H9 (cell line): ENCODE results near the gene AHI1. TPM values are rescaled to one million over a fixed set of nuclear protein-coding genes. Genes with fewer than 3 reads are reported as not detected.

Experiments
- DNase-seq: peaks from one replicate; pipeline ENCODE4 v3.0.0-alpha.2; 2017
- H2AFZ ChIP-seq: one replicate; pipeline ENCODE4 v1.6.1; 2013; ENCODE audit warnings: mild to moderate bottlenecking, low read length, control low read depth, moderate library complexity
- H2AK5ac ChIP-seq: 2 replicates; pipeline ENCODE4 v1.6.1; 2013; ENCODE audit warnings: low read length, control low read depth, mixed read lengths; ENCODE audit not compliant: insufficient read length
- H2BK120ac ChIP-seq: one replicate; pipeline ENCODE4 v1.6.1; 2013; ENCODE audit warnings: low read depth, mild to moderate bottlenecking, low read length, control low read depth, inconsistent platforms; ENCODE audit not compliant: poor library complexity, severe bottlenecking
- H2BK12ac ChIP-seq: 2 replicates; pipeline ENCODE4 v1.6.1; 2013; ENCODE audit warnings: low read length, control low read depth, mixed read lengths, low read depth; ENCODE audit not compliant: insufficient read length
- H2BK15ac ChIP-seq: 2 replicates; pipeline ENCODE4 v1.6.1; 2013; ENCODE audit warnings: low read depth, low read length, control low read depth
- H2BK20ac ChIP-seq: one replicate; pipeline ENCODE4 v1.6.1; 2013; ENCODE audit warnings: low read depth, mild to moderate bottlenecking, low read length, control low read depth, inconsistent platforms; ENCODE audit not compliant: poor library complexity, severe bottlenecking
- H2BK5ac ChIP-seq: 2 replicates; pipeline ENCODE4 v1.6.1; 2013; ENCODE audit warnings: low read length, control low read depth, mixed read lengths; ENCODE audit not compliant: insufficient read length
- H3K14ac ChIP-seq: 2 replicates; pipeline ENCODE4 v1.6.1; 2013; ENCODE audit warnings: low read length, control low read depth; ENCODE audit not compliant: insufficient read depth
- H3K18ac ChIP-seq: 2 replicates; pipeline ENCODE4 v1.6.1; 2013; ENCODE audit warnings: low read depth, mild to moderate bottlenecking, mixed read lengths, low read length, control low read depth; ENCODE audit not compliant: insufficient read length
- H3K23ac ChIP-seq: 2 replicates; pipeline ENCODE4 v1.6.1; 2013; ENCODE audit warnings: low read length, control low read depth, mixed read lengths, low read depth; ENCODE audit not compliant: insufficient read length
- H3K23me2 ChIP-seq: 2 replicates; pipeline ENCODE4 v1.6.1; 2013; ENCODE audit warnings: low read depth, mild to moderate bottlenecking, mixed read lengths, low read length, control low read depth; ENCODE audit not compliant: insufficient read length, poor library complexity, severe bottlenecking
- H3K27ac ChIP-seq: 2 replicates; pipeline ENCODE4 v1.5.1; 2013; ENCODE audit warnings: low read length, control low read depth, mixed read lengths, low read depth; ENCODE audit not compliant: insufficient read length
- H3K27me3 ChIP-seq: 2 replicates; pipeline ENCODE4 v1.6.1; 2013; ENCODE audit warnings: low read length, control low read depth, inconsistent platforms; ENCODE audit not compliant: insufficient read depth
- H3K4ac ChIP-seq: 2 replicates; pipeline ENCODE4 v1.6.1; 2013; ENCODE audit warnings: low read depth, mild to moderate bottlenecking, control low read depth, inconsistent platforms, low read length, moderate library complexity
- H3K4me1 ChIP-seq: 2 replicates; pipeline ENCODE4 v1.6.1; 2013; ENCODE audit warnings: low read length, control low read depth, inconsistent platforms; ENCODE audit not compliant: insufficient read depth
- H3K4me2 ChIP-seq: 2 replicates; pipeline ENCODE4 v1.6.1; 2013; ENCODE audit warnings: low read length, control low read depth, mixed read lengths; ENCODE audit not compliant: insufficient read length, insufficient read depth
- H3K56ac ChIP-seq: 2 replicates; pipeline ENCODE4 v1.6.1; 2013; ENCODE audit warnings: low read depth, mild to moderate bottlenecking, mixed read lengths, low read length, control low read depth; ENCODE audit not compliant: insufficient read length
- H3K79me1 ChIP-seq: 2 replicates; pipeline ENCODE4 v1.6.1; 2013; ENCODE audit warnings: low read depth, mild to moderate bottlenecking, moderate library complexity, low read length, control low read depth, inconsistent platforms; ENCODE audit not compliant: insufficient read depth, poor library complexity, severe bottlenecking
- H3K79me2 ChIP-seq: 2 replicates; pipeline ENCODE4 v1.6.1; 2013; ENCODE audit warnings: low read length, control low read depth, inconsistent platforms; ENCODE audit not compliant: insufficient read depth
- H3K9ac ChIP-seq: 2 replicates; pipeline ENCODE4 v1.6.1; 2013; ENCODE audit warnings: low read length, control low read depth, mixed read lengths; ENCODE audit not compliant: insufficient read length; ENCODE audit errors: extremely low read depth
- H3K9me3 ChIP-seq: one replicate; pipeline ENCODE4 v1.6.1; 2013; ENCODE audit warnings: low read depth, low read length, inconsistent platforms; ENCODE audit not compliant: control insufficient read depth
- H3T11ph ChIP-seq: one replicate; pipeline ENCODE4 v1.6.1; 2013; ENCODE audit warnings: mild to moderate bottlenecking, low read length, control low read depth, inconsistent platforms
- H4K20me1 ChIP-seq: one replicate; pipeline ENCODE4 v1.6.1; 2013; ENCODE audit not compliant: control insufficient read depth, insufficient read length, insufficient read depth
- H4K5ac ChIP-seq: 2 replicates; pipeline ENCODE4 v1.6.1; 2013; ENCODE audit warnings: low read depth, mild to moderate bottlenecking, mixed read lengths, low read length, control low read depth; ENCODE audit not compliant: insufficient read length
- H4K8ac ChIP-seq: replicated peaks from 2 replicates; pipeline ENCODE4 v1.6.1; 2013; ENCODE audit warnings: low read length, control low read depth, mixed read lengths, low read depth; ENCODE audit not compliant: insufficient read length
- H4K91ac ChIP-seq: 2 replicates; pipeline ENCODE4 v1.6.1; 2013; ENCODE audit warnings: low read depth, mild to moderate bottlenecking, moderate library complexity, mixed read lengths, low read length, control low read depth; ENCODE audit not compliant: insufficient read length
- H3K27ac Mint-ChIP-seq, 3 experiments: 2 replicates in 2 of 3; 3 replicates in 1 of 3; pipeline ENCODE4 v1.8.0; 2020 to 2021; ENCODE audit warnings: mixed read lengths in 3 of 3, mild to moderate bottlenecking in 1 of 3, moderate library complexity in 1 of 3
- H3K27me3 Mint-ChIP-seq: 2 replicates; pipeline ENCODE4 v1.8.0; 2021; ENCODE audit warnings: low read depth, mild to moderate bottlenecking, moderate library complexity, mixed read lengths
- H3K36me3 Mint-ChIP-seq, 3 experiments: 2 replicates in 2 of 3; 3 replicates in 1 of 3; pipeline ENCODE4 v1.8.0; 2020 to 2021; ENCODE audit warnings: low read depth in 3 of 3, mixed read lengths in 3 of 3; ENCODE audit not compliant: insufficient read depth in 1 of 3
- H3K4me1 Mint-ChIP-seq, 2 experiments: 2 replicates each; pipeline ENCODE4 v1.8.0; 2020; ENCODE audit warnings: mixed read lengths in 2 of 2
- H3K4me3 Mint-ChIP-seq, 2 experiments: 2 replicates in 1 of 2; 3 replicates in 1 of 2; pipeline ENCODE4 v1.8.0; 2020 to 2021; ENCODE audit warnings: mild to moderate bottlenecking in 2 of 2, mixed read lengths in 2 of 2, moderate library complexity in 1 of 2
- H3K9me3 Mint-ChIP-seq, 2 experiments: 2 replicates in 1 of 2; 3 replicates in 1 of 2; pipeline ENCODE4 v1.8.0; 2020; ENCODE audit warnings: mild to moderate bottlenecking in 2 of 2, mixed read lengths in 2 of 2, moderate library complexity in 1 of 2
- WGBS: extraction: QIAGEN DNeasy Blood & Tissue Kit; methylation state at CpG from one replicate; pipeline ENCODE4 v1.1.7; 2013; ENCODE audit warnings: missing lambda C conversion rate, low lambda C conversion rate, mixed read lengths; ENCODE audit not compliant: insufficient read length; ENCODE audit errors: extremely low coverage; 5-methylcytosine and 5-hydroxymethylcytosine counted together
- total RNA-seq: library from RNA; stranded (reverse); gene quantifications from 2 replicates; pipeline ENCODE4 v1.2.1, GENCODE V29; 2021
- TF ChIP-seq, protein P1 (sequence below): fragments of 200-600 bp; sonication (generic); conservative IDR thresholded peaks from 3 replicates; pipeline ENCODE4 v1.8.0; 2021; ENCODE audit warnings: antibody characterized with exemption, mild to moderate bottlenecking

AHI1 gene
- total RNA-seq, 1 experiment from 2014 or later, result 9.9 TPM

DNA sequence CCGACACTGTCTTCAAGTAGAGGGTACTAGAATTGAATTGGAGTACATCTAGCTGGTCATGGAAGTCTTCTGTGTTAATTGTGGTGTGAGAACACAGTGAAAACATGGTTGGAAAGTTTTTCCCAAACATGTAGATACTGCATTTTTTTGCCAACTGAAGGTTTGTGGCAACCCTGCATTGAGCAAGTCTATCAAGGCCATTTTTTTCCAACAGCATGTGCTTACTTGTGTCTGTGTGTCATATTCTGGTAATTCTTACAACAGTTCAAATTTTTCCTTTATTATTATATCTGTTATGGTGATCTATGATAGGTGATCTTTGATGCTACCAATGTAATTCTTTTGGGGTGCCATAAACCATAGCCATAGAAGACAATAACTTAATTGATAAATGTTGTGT, 169.4 kb downstream of the AHI1 start:
- H2BK5ac ChIP-seq, result no peak overlapping the region
- TF ChIP-seq, protein P1, sequence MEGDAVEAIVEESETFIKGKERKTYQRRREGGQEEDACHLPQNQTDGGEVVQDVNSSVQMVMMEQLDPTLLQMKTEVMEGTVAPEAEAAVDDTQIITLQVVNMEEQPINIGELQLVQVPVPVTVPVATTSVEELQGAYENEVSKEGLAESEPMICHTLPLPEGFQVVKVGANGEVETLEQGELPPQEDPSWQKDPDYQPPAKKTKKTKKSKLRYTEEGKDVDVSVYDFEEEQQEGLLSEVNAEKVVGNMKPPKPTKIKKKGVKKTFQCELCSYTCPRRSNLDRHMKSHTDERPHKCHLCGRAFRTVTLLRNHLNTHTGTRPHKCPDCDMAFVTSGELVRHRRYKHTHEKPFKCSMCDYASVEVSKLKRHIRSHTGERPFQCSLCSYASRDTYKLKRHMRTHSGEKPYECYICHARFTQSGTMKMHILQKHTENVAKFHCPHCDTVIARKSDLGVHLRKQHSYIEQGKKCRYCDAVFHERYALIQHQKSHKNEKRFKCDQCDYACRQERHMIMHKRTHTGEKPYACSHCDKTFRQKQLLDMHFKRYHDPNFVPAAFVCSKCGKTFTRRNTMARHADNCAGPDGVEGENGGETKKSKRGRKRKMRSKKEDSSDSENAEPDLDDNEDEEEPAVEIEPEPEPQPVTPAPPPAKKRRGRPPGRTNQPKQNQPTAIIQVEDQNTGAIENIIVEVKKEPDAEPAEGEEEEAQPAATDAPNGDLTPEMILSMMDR, result no peak
- no peaks in the 10 kb centered on the region for H3K23me2 ChIP-seq
- no peaks in the 10 kb centered on the region for H3K79me1 ChIP-seq
- no peak overlapping the region for H2BK15ac ChIP-seq
- H4K20me1 ChIP-seq, result no peaks in the 10 kb centered on the region
- H3K27ac Mint-ChIP-seq, result no peak overlapping the region
- H2AFZ ChIP-seq, result no peak overlapping the region
- no peak overlapping the region for H4K91ac ChIP-seq
- H2BK120ac ChIP-seq, result no peak overlapping the region
- no peak overlapping the region for H3K14ac ChIP-seq
- H3K4me2 ChIP-seq, result no peak overlapping the region
- no peak overlapping the region for H3K4me3 Mint-ChIP-seq
- H3K4me1 Mint-ChIP-seq, result peaks cover 3 to 5% of the 10 kb centered on the region in 2 experiments
- H4K5ac ChIP-seq, result no peak overlapping the region
- no peaks in the 10 kb centered on the region for H3K27me3 ChIP-seq
- H2BK20ac ChIP-seq, result no peak overlapping the region
- H3T11ph ChIP-seq, result no peak overlapping the region
- no peak overlapping the region for H3K56ac ChIP-seq
- no peaks in the 10 kb centered on the region for H3K79me2 ChIP-seq
- H3K9me3 Mint-ChIP-seq, result peaks cover 0 to 3% of the 10 kb centered on the region in 2 experiments; a peak in 1 of 5 replicates
- no peak overlapping the region for H3K9ac ChIP-seq
- H3K18ac ChIP-seq, result no peak overlapping the region
- no peaks in the 10 kb centered on the region; a peak in 2 of 7 replicates for H3K36me3 Mint-ChIP-seq
- no peak overlapping the region for H4K8ac ChIP-seq
- H3K4ac ChIP-seq, result no peak overlapping the region
- WGBS, result no CpG with 5 or more reads among the region's 1 CpG
- H3K9me3 ChIP-seq, result no peaks in the 10 kb centered on the region
- no peaks in the 10 kb centered on the region for H3K27me3 Mint-ChIP-seq
- no peak overlapping the region for H2AK5ac ChIP-seq
- H2BK12ac ChIP-seq, result no peak overlapping the region
- H3K23ac ChIP-seq, result no peak overlapping the region
- H3K4me1 ChIP-seq, result peaks cover 1% of the 10 kb centered on the region; the same call in 1 of the 2 replicates
- DNase-seq, result no peak
- H3K27ac ChIP-seq, result no peak overlapping the region
